NOMO-1 treated with DMSO at 0.1 percent for 48 hours (cell line): Measurements from ENCODE around the gene KCNQ1.

Experiments used
- DNase-seq: peaks from one replicate; lab custom pipeline; 2025; ENCODE audit not compliant: unreplicated experiment; lab: John Stamatoyannopoulos, UW

Gene KCNQ1

DNA sequence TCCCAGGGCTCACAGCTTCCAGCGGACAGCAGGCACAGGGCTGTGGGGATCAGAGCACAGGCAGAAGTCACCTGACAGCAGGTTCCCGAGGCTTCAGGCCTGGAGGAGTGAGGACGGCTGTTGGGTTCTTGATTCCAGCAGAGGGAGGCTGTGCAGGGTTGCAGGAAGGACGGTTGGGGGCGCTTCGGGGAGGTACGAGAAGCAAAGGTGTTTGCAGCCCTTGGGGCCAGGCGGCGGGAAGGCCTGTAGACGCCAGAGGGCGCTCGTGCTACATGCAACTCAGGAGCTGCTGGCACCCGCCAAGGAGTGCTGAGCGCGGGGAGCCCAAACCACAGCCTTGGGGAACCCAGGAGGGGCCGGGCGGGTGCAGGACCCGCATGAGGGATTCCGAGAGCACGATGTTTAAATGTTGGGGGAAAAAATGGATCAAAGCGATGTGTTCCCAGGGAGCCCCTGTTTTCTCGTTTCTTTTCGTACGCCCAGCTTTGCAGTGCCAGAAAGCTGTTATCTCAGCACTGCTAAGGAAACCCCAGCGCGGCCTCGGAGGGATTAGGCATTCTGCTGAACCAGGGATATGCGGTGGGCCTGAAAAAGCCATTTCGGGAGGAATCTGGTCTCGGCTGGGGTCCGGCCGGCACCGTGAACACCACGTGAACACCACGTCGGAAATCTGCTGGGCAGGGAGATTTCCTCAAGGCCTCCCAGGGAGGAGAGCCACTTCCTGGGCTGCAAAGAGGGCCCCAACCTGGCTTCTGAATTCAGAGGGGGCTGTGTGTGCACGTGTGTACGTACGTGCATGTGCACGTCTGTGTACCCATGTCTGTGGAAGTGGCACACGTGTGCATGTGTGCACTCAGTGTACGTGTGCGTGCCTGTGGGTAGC lies 88.1 kb downstream of the KCNQ1 start:
- peak; percentile 80 for DNase-seq

DNA sequence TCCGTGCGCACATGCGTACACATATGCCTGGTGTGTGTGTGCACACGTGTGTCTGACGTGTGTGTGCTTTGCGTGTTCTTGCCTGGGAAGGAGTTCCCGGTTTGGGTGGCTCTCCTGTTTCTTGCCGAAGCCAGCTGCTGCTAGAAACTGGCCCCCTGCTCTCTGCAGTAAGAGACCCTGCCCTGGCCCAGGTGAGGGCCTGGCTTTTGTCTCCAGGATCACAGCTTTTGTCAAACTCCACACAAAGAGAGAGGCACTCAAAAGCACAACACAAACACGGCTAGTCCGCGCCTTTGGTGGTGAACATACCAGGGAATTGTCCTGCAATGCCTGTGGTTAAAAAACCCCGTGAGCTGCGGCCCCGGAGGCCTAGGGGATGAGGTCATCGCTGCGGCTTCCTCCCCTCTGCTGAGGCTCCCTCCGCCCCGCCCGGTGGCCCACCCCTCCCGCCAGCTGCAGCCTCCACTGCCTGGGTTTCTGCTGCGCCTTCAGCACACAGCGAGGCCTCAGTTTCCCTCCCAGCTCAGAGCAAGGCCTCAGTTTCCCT lies 88.9 kb downstream of the KCNQ1 start:
- DNase-seq: peak; percentile 78

DNA sequence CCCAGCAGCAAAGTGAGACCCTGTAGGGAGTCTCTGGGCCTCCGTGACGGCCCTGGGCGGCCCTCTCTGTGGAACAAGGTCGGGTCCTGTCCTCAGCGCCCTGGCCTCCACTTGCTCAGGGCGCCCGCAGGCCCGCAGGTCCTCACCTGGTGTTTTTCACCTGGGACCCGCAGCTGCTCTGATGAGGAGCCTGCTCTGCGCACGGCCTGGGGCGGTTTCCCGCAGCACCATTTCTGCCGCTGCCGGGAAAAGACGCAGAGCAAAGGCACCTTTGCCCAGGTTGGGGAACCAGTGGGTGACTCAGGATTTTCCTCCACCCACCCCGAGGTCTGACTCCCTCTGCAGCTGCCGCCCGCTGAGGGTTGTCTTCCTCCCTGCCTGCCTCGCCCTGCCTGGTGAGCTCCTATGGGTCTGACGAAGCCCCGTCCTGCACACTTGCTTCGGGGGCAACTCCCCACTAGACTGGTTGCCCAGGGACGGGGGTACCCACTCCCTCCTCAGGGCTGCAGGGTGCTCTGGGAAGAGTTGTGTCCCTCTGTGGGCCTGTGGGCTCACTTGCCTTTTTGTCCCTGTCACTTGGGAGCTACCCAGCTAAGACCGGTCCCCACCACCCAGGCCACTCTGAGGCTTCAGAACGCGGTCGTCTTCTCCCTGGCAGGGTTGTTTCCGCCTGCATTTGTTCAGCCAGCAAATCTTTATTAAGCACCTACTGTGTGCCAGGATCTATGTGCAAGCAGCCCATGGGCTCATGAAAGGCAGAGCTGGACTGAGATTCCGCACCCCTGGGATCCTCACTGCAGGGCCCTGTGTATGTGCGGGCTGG lies 89.5 kb downstream of the KCNQ1 start:
- no peak for DNase-seq

GRCh38 chr11:2534957-2535672 lies 90.3 kb downstream of the KCNQ1 start:
- DNase-seq: no peak

DNA sequence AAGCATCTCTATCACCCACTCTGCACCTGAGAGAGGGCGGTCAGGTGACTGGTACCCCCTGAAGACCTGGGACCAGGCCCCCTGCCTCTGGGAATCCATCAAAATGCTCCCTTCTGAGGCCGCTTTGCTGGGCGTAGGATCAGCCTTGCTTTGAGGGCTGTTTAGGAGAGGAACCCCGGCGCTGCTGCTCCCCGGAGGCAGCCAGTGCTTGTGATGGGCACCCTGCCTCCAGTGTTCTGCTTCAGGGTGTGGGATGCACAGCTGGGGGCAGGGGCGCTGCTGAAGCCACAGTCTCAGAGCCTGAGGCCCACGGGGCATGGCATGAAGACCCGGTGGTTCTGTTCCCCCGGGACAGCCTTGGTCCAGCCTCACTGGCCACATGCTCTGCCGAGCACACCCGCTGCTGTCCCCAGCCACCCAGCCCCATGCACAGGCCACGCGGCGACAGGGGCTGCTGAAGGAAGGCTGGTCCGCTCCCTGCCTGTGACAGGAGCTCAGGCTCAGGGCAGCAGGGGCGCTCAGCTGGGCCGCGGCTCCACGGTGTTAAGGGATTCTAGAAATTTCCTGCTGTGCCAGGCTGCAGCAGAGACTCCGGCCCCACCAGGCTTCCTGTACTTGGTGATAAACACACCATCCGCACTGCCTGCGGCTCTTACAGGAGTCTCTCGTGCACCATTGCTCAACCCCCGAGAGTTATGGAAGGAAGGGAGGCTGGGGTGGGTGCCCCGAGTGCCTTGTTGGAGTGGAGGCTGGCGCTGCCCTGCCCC lies 91.0 kb downstream of the KCNQ1 start:
- DNase-seq: no peak

GRCh38 chr11:2536440-2536989 lies 91.7 kb downstream of the KCNQ1 start:
- no peak for DNase-seq

GRCh38 chr11:2537010-2537705 lies 92.3 kb downstream of the KCNQ1 start:
- no peak for DNase-seq

DNA sequence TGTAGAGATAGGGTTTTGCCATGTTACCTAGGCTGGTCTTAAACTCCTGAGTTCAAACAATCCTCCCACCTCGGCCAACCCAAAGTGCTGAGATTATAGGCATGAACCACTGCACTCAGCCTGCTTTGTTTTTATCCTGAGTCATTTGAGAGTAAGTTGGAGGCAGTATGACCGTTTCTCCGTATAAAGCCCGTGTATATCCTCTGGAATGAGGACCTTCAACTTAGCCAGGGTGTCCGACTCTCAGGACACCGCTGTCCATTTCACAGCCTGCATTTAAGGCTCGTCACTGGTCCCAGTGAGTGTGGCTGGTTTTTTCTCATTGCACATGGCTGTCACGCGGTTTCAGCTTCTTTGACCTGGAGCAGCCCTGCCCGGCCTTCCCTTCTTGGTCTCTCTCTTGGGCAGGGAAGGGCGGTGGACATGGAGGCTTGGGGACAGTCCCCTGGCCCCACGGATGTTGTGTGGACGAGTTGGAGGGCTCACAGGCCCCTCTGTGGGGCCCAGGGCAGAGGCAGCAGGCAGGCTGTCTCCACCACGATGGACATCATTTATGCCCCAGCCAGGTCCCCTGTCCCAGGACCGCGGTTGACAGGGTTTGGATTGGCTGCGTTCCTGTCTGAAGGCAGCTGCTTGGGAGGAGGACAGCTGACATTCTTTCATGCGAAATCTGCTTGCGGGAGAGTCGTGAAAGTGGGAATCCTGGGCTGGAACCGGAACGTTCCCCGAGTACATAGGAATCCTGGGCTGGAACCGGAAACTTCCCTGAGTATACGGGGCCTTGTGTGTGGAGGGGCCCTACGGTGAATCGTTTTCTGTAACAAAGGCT lies 93.3 kb downstream of the KCNQ1 start:
- no peak for DNase-seq

DNA sequence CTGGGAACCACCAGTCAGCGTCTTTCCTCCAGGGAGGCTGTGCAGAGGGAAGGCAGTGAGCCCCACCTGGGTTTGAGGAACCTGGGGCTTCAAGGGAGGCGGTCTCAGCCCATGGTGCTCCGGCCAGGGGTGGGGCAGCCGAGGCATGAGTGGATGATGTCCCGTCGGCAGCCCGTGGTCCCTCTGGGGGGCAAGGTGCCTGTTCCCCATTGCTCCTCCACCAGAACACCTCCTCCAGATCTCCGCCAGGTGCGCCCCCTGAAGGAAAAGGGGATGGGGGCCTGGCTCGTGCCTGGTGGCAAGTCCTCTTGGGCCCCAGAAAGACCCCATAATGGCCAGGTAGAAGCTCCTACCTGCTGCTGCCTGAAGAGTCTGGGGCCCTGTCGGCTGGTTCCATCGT lies 94.1 kb downstream of the KCNQ1 start:
- DNase-seq: no peak

- no peak for DNase-seq
Measured at GRCh38 chr11:2539371-2540222, 94.8 kb downstream of the KCNQ1 start.

- DNase-seq: no peak
Measured at GRCh38 chr11:2540223-2540991, 95.6 kb downstream of the KCNQ1 start.

- no peak for DNase-seq
Measured at GRCh38 chr11:2540992-2541680, 96.3 kb downstream of the KCNQ1 start.

DNA sequence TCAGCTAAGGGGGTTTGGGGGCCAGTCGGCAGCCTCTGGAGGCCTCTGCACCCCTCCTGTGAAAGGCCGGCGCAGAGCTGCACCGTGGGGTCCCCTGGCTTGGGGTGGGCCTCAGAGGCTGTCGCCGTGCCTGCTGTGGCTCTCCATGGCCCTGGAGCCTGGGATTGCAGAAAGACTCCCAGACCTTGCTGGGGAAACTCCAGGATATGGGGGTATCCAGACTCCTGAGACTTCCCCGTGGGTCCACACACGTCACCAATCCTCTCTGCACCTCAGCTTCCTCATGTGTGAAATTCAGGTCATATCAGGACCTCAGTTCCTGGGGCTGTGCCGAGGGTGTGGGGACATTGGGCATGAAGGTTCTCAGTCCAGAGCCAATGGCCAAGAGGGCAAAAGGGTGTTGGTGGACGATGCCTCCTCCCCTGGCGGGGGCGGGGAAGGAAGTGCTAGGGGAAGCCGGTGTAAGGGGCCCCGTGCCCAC lies 97.1 kb downstream of the KCNQ1 start:
- no peak for DNase-seq

DNA sequence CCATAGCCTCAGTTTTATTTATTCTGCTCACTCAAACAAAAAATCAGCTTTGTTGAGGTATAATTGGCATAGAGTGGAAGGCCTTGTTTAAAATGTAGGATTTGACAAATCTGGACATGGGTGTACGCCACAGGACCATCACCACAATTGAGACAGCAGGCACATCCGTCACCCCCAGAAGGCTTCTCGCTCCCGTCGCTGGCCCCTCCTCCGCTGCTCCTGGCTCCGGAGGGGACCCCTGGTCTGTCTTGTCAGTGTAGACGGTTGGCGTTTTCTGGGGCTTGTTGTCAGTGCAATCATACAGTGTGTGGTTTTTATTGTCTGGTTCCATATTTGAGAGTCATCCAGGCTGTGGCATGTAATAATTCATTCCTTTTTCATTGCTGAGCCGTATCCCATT lies 97.6 kb downstream of the KCNQ1 start:
- DNase-seq: no peak

GRCh38 chr11:2547806-2548205 lies 103.0 kb downstream of the KCNQ1 start:
- DNase-seq: no peak

DNA sequence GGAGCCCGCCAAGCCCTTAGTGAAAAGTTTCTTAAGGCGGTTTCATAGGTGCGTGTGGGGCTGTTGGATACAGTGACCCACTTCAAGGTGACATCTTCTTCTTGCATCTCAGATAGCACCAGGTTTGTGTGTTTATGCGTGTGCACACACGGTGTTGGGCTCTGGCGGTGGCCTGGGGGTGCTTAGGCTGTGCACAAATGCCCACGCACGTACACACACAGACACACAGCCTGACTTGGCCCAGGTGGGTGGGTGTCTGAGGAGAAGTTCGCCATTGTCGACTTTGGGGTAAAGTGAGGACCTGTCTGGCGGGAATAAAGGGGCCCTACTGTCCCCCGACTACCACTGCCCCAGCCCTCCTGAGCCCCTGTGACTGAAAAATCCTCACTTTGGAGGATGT lies 103.8 kb downstream of the KCNQ1 start:
- no peak for DNase-seq
